H1 (cell line): ENCODE measurements around the gene VOPP1. TPM values are rescaled to one million over a fixed set of nuclear protein-coding genes. Genes with fewer than 3 reads are reported as not detected.

Source experiments
- TAF7 ChIP-seq: optimal IDR thresholded peaks from 2 replicates; pipeline ENCODE3; 2011; ENCODE audit warnings: low read depth, mild to moderate bottlenecking, inconsistent platforms, low read length, moderate library complexity, borderline replicate concordance
- polyA plus RNA-seq, 7 experiments: library from polyadenylated mRNA; depleted of rRNA in 3 of 7; stranded (reverse) in 5 of 7; unstranded in 2 of 7; fragments of >200 nt in 5 of 7; fragments of 200-250 nt in 2 of 7; gene quantifications; 1 replicate in 5 of 7; 2 replicates in 1 of 7; 4 replicates in 1 of 7; pipeline versions ENCODE4 v1.2.1 to v1.2.3, GENCODE V29; 2011 to 2013; ENCODE audit warnings: missing spikeins in 2 of 7, mixed read lengths in 2 of 7
- total RNA-seq: library from RNA; stranded (reverse); fragmentation: NEBNext Ultra II Directional; extraction: Animal tissue kit (Norgen Biotek cat#: 25700); gene quantifications from 2 replicates; pipeline ENCODE4 v1.2.1, GENCODE V29; 2021

The VOPP1 gene
- total and polyA plus RNA-seq, 2 of the 8 experiments (the other 6 are each of a cell fraction or from before 2014, with no cell fraction given), result 44.7 to 83.0 TPM

DNA sequence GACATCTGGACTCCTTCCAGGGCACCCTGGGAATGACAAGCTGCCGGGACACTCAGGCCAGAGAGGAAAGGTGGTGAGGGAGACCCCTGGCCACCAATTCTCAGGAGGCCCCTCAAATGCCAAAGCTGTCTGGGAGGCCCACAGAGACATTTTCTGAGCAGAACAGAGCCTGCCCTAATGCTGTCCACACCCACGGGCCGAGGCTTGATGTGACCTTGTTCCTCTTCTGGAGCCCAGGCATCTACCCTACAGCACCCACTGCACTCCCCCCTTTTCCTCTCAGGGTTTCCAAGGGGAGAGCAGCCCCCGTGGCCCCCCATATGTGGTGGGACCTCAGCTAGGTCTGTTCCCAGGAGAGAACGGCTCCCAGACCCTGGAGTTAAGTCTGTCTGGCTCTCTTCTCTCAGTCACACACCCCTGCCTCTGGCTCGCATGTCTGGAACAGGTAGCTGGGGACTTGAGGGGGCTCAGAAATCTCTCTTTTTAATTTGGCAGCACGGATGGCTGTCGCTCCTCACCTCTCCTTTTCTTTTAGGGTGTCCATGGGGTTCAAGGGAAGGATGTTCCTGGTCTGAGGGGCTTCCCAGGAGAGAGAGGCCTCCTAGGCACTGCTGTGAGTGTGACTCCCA is 16.8 kb upstream of the VOPP1 start (continued):
- TF ChIP-seq TAF7, result no peak
